ENCODE results near the gene TBC1D22A. TPM values are rescaled to one million over a fixed set of nuclear protein-coding genes. Genes with fewer than 3 reads are reported as not detected.

Gene TBC1D22A
- total and polyA plus RNA-seq, 8 donors, result 12.0 to 17.6 (median 15.3) TPM

DNA sequence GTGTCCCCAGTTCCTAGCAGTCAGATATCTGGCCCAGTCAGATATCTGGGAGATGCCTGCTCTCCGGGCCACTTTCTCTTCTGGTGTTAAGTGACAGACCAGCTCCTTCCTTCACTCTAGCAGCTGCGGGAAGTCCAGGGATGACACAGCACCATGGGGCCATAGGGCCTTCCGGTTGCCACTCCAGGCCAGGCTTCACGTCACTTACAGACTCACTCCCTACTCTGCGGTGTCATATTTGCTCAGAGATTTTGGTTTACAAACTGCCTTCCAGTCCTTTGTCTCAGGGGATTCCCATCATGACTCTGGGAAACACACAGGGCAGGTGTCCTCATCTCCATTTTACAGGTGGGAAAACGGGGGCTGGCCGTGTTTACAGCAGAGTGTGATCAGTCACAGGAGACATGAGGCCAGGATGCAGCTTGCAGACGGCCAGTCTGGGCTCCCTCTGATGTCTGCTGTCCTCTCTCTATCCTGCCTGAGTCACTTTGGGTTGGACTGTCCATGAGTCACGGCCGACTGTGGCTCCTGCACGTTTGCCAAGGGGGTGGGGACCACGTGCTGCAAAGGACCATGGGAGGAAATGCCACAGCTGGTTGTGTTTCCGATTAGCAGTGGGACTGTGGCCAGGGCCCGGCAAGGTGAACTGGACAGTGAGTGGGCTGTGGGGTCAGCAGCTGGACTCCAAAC is 8.2 kb upstream of the TBC1D22A start:
- Histone ChIP-seq H3K27ac (peak overlapping the region; percentile 38 to 89 (median 75)), H3K4me1 (peaks cover 8 to 19% (median 13%) of the 10 kb centered on the region in 3 donors), H3K9me3 (no peaks in the 10 kb centered on the region), H3K27me3 (no peaks in the 10 kb centered on the region), H3K36me3 (no peaks in the 10 kb centered on the region), H3K4me3 (peak overlapping the region in 1 of 4 donors; percentile 18)
- intact Hi-C loops (cut with DNase I), result loop anchor here in 1 of 3 donors (10.0 kb wide), 1 partner anchor 179 kb away; no protein-coding TSS in a partner anchor
- WGBS, 2 donors, result 19 to 21% methylated on average over 14 of the region's 14 CpGs
- peak; percentile 89 to 97 (median 94) for DNase-seq
- TF ChIP-seq, protein P1, sequence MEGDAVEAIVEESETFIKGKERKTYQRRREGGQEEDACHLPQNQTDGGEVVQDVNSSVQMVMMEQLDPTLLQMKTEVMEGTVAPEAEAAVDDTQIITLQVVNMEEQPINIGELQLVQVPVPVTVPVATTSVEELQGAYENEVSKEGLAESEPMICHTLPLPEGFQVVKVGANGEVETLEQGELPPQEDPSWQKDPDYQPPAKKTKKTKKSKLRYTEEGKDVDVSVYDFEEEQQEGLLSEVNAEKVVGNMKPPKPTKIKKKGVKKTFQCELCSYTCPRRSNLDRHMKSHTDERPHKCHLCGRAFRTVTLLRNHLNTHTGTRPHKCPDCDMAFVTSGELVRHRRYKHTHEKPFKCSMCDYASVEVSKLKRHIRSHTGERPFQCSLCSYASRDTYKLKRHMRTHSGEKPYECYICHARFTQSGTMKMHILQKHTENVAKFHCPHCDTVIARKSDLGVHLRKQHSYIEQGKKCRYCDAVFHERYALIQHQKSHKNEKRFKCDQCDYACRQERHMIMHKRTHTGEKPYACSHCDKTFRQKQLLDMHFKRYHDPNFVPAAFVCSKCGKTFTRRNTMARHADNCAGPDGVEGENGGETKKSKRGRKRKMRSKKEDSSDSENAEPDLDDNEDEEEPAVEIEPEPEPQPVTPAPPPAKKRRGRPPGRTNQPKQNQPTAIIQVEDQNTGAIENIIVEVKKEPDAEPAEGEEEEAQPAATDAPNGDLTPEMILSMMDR (IDR thresholded peaks at IDR 0.05), result no peak
- peak; percentile 90 to 93 (median 92) for ATAC-seq
- no peak for FAIRE-seq

DNA sequence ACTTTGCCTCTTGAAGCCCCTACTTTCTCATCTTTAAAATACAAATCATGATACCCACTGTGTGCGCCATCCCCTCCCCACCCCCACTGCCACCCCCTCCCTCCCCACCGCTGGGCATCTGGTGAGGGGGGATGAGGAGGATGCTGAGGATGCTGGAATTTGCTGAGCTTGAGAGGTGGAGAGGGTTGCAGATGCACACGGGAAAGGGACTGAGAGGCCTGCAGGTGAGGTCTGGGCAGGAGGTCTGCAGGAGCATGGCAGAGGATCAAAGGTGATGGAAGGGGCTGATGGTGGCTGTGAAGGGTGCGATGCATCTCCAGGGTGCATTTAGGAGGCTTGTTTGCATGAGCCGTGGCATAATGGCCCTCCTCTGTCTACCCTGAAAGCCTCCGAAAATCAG is 7.6 kb upstream of the TBC1D22A start:
- Histone ChIP-seq H3K27me3 (no peaks in the 10 kb centered on the region), H3K27ac (peak overlapping the region; percentile 38 to 89 (median 75)), H3K4me3 (peak overlapping the region in 1 of 4 donors; percentile 18), H3K36me3 (no peaks in the 10 kb centered on the region), H3K9me3 (no peaks in the 10 kb centered on the region), H3K4me1 (peaks cover 8 to 20% (median 14%) of the 10 kb centered on the region in 3 donors)
- DNase-seq (peak in 2 of 6 donors; percentile 26 to 44), ATAC-seq (peak in 1 of 4 donors; percentile 1), FAIRE-seq (no peak)
- WGBS, 2 donors, result 72 to 76% methylated on average over 6 of the region's 6 CpGs
- intact Hi-C loops (cut with DNase I), result loop anchor here in 1 of 3 donors (10.0 kb wide), 1 partner anchor 180 kb away; no protein-coding TSS in a partner anchor
- TF ChIP-seq, protein P1 (IDR thresholded peaks at IDR 0.05), result no peak

DNA sequence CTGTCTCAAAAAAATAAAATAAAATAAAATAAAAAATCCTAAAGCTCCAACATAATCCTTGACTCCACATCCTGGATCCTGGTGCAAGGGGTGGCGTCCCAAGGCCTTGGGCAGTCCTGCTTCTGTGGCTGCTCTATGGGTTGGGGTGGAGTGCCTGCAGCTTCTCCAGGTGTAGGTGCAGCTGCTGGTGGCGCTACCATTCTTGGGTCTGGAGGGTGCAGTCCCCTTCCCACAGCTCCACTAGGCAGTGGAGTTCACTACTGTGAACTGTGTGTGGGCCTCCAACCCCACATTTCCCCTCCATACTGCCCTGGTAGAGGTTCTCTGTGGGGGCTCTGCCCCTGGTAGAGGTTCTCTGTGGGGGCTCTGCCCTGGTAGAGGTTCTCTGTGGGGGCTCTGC is 6.9 kb upstream of the TBC1D22A start:
- FAIRE-seq, result no peak
- 96 to 100% methylated on average over 2 of the region's 2 CpGs for WGBS, 2 donors
- intact Hi-C loops (cut with DNase I), result loop anchor here in 1 of 3 donors (10.0 kb wide), 1 partner anchor 181 kb away; no protein-coding TSS in a partner anchor

DNA sequence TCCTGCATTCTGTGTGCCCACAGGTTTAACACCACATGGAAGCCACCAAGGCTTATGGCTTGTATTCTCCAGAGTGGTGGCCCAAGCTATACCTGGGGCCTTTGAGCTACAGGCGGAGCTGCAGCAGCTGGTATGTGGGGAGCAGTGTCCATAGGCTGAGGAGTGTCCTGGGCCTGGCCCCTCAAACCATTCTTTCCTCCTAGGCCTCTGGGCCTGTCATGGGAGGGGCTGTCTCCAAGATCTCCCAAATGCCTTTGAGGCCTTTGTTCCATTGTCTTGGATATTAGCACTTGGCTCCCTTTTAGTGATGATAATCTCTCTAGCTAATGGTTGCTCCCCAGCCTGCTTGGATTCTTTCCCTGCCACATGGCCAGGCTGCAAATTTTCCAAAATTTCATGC is 6.4 kb upstream of the TBC1D22A start:
- no peak overlapping the region for H3K4me3 ChIP-seq
- H3K27ac ChIP-seq, result no peak overlapping the region
- peaks cover 8 to 20% (median 14%) of the 10 kb centered on the region in 3 donors for H3K4me1 ChIP-seq
- H3K36me3 ChIP-seq, result no peaks in the 10 kb centered on the region
- DNase-seq, result peak in 1 of 6 donors; percentile 23
- intact Hi-C loops (cut with DNase I), result loop anchor here in 1 of 3 donors (10.0 kb wide), 1 partner anchor 181 kb away; no protein-coding TSS in a partner anchor
- WGBS, 2 donors, result 95 to 100% methylated on average over 1 of the region's 1 CpG
- no peaks in the 10 kb centered on the region for H3K9me3 ChIP-seq
- H3K27me3 ChIP-seq, result no peaks in the 10 kb centered on the region
- no peak for FAIRE-seq
- no peak for ATAC-seq
- TF ChIP-seq, protein P1 (IDR thresholded peaks at IDR 0.05), result no peak

More for the DNA sequence above, 6.9 kb upstream of the TBC1D22A start:
- H3K36me3 ChIP-seq, result no peaks in the 10 kb centered on the region
- peak in 2 of 6 donors; percentile 21 to 25 for DNase-seq
- H3K27ac ChIP-seq, result no peak overlapping the region
- H3K4me3 ChIP-seq, result no peak overlapping the region
- H3K27me3 ChIP-seq, result no peaks in the 10 kb centered on the region
- no peak for ATAC-seq
- TF ChIP-seq, protein P1 (IDR thresholded peaks at IDR 0.05), result no peak
- H3K9me3 ChIP-seq, result no peaks in the 10 kb centered on the region
- H3K4me1 ChIP-seq, result peaks cover 8 to 20% (median 14%) of the 10 kb centered on the region in 3 donors
